UCSD-AML1 (cell line): ENCODE measurements around the gene CROCC2.

Experiments used
- DNase-seq: peaks from one replicate; lab custom pipeline; 2025; ENCODE audit not compliant: unreplicated experiment; lab: John Stamatoyannopoulos, UW

Gene CROCC2

DNA sequence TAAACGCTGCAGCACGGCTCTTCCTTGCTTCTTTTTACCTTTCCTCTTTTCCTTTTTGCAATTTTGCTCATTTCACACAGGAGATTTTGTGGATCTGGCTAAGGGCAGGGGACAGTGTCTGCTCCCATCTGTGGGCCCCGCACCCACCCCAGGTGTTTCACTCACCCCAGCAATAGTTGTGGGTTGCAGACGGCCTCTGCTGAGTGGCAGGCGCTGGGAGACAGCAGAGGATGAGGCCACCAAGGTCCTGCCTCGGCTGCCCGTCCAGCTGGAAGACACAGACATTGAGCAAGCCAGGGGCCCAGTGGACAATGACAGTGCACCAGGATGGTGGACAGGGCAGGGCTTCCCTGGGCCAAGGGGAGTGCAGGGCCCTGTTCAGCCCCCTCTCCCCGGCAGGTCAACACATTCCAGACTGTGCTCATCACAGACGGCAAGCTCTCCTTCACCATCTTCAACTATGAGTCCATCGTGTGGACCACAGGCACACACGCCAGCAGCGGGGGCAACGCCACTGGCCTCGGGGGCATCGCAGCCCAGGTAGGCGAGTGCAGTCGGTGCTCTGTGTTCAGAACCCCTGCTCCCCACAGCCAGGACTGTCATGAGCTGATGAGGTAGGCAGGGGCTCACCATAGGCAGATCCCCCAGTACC, 127.3 kb downstream of the CROCC2 start:
- DNase-seq, result no peak

DNA sequence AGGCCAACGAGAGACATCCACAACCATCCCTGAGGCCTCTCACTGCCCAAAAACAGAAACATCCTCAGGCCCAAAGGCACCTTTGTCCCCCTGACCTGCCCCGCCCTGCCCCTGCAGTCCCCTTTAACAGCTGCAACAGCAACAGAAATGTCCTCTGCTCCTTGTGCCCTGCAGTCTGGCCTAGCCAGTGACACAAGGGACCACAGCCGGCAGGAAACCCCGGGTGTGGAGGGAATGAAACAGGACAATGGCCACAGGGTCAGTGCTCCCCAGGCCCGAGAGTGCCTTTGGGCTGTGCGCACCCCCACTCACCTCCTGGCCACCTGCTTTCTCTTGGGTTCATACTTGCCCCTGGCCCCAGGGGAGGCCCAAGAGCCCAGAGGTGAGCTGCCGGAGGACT, 127.9 kb downstream of the CROCC2 start:
- DNase-seq, result no peak

DNA sequence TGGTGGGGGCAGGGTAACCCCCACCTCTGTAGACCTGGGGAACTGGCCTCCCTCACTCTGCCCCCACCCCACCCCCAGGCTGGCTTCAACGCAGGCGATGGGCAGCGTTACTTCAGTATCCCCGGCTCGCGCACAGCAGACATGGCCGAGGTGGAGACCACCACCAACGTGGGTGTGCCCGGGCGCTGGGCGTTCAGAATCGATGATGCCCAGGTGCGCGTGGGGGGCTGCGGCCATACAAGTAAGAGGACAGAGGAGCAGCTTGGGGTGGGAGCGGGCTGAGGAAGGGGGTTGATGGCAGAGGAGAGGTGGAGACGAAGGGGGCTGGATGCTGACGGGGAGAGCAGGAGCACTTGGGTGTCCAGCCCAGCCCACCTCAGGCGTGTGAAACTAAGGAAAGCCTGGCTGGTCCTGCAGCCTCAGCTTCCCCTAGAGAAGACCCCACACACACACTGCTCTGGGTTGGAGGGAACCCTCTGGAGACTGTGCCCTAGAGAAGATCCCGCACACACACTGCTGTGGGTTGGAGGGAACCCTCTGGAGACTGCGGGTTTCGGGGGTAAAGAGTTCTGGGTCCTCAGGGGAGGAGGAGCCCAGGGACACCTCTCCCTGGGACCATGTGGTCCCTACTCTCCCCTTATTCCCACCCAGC, 128.5 kb downstream of the CROCC2 start:
- DNase-seq, result no peak

DNA sequence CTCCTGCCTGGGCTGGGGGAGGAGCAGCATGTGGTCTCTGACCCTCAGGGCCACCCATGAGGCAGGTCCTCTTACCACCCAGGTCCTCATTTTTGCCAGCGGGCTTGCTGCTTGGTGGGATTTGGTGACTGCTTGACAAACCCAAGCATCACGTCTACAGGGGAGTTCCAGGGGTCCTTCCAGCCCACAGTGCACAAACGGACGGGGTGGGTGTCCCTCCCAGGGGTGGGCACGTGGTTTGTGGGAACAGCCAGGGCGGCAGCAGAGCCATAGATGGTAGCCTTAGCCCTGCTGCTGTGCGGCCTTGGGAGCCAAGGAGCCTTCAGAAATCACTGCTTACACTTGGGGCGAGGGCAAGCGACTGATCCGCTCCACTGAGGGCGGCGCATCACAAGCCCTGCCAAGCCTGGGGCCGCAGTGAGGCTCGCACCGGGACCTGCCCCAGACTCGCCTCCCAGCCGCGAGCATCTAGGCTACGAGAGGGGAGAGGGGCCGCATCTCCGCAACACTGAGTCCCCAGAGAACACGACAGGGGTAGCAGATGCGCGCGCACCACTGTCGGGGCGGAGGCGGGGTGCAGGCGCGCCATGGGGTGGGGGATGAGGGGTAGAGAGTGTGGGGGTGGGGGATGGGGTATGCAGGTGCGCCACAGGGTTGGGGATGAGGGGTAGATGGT, 129.1 kb downstream of the CROCC2 start:
- DNase-seq, result no peak

DNA sequence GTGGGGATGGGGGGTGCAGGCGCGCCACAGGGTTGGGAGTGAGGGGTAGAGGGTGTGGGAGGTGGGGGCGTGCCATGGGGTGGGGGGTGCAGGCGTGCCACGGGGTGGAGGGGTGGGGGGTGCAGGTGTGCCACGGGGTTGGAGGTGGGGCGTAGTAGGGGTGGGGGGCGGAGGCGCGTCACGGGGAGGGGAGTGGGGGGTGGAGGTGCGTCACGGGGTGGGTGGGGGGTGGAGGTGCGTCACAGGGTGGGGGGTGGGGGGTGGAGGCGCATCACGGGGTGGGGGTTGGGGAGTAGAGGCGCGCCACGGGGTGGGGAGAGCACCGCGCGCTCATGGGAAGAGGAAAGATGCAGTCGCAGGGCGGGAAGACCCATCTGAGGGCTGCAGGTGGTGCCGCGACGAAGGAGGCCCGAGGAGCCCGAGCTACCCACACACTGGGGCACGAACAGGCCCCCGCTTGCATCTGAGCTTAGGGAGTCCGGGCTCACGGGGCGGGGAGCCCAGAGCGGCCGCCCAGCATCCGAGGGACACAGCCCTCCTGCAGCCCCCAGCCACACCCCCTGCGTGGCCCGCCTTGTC, 129.8 kb downstream of the CROCC2 start:
- DNase-seq, result no peak

DNA sequence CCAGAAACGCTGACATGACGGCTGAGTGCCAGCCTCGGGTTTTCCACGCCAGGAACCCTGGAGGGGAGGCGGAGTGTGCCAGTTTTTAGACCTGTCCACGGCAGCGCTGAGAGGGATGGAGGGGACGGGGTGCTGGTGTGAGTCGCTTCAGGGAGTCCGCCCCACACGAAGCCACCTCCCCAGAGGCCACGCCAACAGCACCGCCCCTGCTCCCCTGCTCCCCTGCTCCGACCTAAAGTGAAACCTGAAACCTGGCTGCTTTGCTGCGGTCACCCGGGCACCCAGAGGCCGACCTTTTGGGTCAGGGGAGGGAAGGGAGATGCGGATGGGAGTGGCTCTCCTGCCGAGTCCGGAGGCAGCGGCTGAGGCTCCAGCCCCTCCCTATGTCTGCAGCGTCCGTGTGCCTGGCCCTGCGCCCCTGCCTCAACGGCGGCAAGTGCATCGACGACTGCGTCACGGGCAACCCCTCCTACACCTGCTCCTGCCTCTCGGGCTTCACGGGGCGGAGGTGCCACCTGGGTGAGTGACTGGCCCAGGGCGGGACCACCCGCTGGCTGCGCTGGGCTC, 130.3 kb downstream of the CROCC2 start:
- DNase-seq, result no peak

DNA sequence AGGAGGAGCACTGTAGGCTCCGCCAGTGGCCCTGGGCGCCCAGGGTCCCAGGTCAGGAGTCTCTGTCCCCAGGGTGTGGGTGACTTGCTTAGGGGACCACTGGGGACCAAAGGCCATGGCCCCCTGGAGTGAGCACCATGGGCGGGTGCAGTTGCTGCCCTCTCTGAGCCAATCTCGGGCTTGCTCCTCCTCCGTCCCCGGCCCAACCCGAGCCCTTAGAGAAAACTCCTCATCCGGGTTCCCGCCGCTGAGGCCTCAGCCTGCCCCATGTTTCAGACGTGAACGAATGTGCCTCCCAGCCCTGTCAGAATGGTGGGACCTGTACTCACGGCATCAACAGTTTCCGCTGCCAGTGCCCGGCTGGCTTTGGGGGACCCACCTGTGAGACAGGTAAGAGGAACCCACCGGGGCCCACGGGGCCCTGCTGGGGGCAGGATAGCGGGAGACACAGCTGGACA, 130.9 kb downstream of the CROCC2 start:
- DNase-seq, result no peak

DNA sequence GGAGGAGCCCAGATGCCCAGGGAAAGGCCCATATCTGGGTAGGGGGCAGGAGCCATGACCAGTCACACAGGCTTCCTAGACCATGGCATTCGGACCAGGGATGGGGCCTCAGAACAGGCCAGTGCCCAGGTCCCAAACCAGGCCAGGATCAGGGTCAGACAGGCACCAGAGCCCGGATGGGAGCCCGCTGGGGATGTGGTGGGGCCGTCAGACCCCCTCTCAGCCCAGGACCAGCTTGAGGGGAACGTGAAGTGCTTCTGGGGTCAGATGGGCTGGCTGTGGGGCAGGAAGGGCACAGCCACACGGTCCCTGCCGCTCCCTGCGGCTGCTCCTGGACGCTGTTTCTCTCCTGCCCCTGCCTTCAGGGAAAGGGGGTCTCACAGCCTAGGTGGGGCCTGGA, 131.4 kb downstream of the CROCC2 start:
- DNase-seq, result no peak

DNA sequence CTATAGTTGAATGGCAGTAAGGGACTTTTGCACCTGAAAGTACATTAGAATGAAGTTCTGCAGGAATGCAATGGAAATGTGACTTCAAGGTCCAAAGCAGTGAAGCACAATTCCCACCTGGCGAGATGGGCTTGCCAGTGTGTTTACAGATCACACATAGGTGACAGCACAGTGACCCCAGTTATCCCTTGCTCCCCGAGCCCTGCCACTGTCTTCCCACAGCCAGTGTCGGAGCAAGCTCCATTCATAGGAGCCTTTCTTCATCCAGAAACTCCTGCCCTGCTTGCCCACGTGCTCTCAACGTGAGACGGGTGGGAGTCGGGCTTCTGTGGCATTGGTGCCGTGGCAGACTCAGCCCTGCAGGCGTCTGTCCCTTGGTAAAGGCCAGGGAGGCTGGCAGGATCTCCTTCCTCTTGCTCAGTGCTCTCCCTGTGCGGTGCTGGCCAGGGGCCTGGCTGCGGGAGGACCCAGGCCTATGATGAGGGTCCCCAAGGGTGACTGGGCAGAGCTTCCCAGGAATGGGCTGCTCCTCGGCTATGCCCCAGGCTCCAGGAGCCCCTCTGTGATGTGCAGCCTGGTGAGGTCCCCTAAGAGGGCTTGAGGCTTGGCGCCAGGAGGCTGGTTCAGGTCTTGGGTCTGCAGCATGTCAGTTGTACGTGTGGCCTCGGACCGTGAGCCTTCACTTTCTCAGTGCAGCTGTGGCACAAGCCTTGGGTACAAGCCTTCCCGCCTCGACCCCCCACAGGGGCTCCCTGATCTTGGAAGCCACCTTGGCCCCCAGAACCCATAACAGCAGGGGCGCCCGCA, 132.4 kb downstream of the CROCC2 start:
- DNase-seq, result no peak

DNA sequence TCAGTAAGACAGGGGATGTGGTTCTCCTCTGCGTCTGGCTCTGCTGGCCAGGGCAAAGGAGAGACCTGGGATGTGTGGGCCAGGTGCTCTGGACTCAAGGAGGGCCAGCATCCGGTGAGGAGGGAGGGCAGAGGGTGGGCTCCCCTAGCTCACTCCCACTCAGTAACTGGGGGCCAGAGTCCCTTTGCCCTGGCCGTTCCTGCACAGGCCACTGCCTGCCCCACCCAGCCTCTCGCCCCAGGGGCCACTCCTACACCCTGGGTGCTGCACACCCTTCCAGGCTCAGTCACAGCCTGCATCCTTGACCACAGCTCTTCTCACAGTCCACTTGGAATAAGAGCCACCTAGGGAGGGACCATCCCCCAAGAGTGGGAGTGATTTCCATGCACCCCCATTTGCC, 133.3 kb downstream of the CROCC2 start:
- no peak for DNase-seq

DNA sequence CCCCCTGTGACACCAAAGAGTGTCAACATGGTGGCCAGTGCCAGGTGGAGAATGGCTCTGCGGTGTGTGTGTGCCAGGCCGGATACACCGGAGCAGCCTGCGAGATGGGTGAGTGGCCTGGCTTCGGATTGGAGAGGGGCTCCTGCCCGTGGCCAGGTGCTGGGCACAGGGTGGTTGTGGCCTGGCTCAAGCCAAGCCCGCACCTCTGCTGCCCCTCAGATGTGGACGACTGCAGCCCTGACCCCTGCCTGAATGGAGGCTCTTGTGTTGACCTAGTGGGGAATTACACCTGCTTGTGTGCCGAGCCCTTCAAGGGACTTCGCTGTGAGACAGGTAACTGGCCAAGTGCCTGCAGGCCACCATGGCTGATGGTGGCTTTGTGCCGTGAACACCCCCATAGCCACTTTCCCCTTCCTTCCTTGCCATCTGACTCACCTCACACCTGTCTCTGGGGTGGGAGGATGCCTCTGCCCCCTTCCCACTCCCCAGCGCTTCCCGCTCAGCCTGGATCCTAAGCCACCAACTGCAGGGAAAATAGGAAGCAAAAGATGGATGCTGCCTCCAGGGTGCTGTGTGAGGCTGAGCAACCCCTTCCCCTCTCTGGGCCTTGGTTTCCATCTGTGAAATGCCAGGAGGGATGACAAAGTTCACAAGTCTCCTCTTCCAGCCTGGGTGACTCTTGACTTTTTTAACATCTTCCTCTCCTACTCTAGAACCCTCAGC, 134.1 kb downstream of the CROCC2 start:
- DNase-seq, result no peak

DNA sequence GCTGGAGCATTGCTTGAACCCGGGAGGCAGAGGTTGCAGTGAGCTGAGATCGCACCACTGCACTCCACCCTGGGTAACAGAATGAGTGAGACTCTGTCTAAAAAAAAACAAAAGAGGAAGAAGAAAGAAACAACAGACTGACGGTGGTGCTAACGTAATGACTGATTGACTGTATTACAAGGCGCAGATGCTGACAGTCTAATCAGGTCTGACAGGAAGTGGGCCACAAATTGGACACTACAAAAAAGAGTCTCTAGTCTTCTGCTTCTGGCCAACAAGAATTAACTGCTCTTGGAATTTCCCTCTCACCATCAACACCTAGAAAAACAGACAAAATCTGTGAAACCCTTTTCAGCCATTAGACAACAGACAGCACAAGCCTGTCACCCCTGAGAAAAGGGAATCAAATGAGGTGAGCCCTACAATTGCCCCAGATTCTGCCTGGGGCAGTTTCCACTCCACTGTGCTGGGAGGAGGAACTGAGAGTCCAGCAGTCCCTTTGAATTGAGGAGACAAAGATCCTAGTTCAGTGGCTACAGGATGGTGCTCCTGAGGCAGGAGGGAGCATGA, 135.5 kb downstream of the CROCC2 start:
- no peak for DNase-seq
